ENCODE data around the gene ATP6V0D1. TPM values are rescaled to one million over a fixed set of nuclear protein-coding genes. Genes with fewer than 3 reads are reported as not detected.

Gene ATP6V0D1
- total and polyA plus RNA-seq, 9 donors: 32.5 to 113 (median 63.0) TPM

GRCh38 chr16:67391424-67392300 lies 89.3 kb downstream of the ATP6V0D1 start:
- Histone ChIP-seq H3K27me3 (no peaks in the 10 kb centered on the region), H3K36me3 (no peaks in the 10 kb centered on the region), H3K27ac (no peak overlapping the region), H3K9me3 (no peaks in the 10 kb centered on the region), H3K4me1 (ENCODE audit: insufficient read depth) (peaks cover 10% of the 10 kb centered on the region), H3K4me3 (no peak overlapping the region)
- TF ChIP-seq CTCF (IDR thresholded peaks at IDR 0.05) (no peak), EP300 (IDR thresholded peaks at IDR 0.05) (no peak)
- peak in 3 of 5 donors; percentile 32 to 44 (median 43) for DNase-seq
- 67 to 74% (median 71%) methylated on average over 15 of the region's 15 CpGs for WGBS, 3 donors
- intact Hi-C loops (cut with DNase I): loop anchor here in 2 of 4 donors (10.0 kb wide), 2 partner anchors 107 to 427 kb away; partner anchors contain the start of gene CES3 (in 1 of the 2)

- intact Hi-C loops (cut with DNase I): loop anchor here in 2 of 4 donors (10.0 kb wide), 2 partner anchors 106 to 426 kb away; partner anchors contain the start of gene CES3 (in 1 of the 2)
- no peaks in the 10 kb centered on the region for H3K36me3 ChIP-seq
- 94 to 97% (median 95%) methylated on average over 11 of the region's 11 CpGs for WGBS, 3 donors
- no peaks in the 10 kb centered on the region for H3K27me3 ChIP-seq
- TF ChIP-seq EP300 (IDR thresholded peaks at IDR 0.05) (no peak), CTCF (IDR thresholded peaks at IDR 0.05) (no peak), POLR2A (IDR thresholded peaks at IDR 0.05) (no peak)
- no peaks in the 10 kb centered on the region for H3K9me3 ChIP-seq
- no peak for DNase-seq
- peaks cover 10% of the 10 kb centered on the region for H3K4me1 ChIP-seq (ENCODE audit: insufficient read depth)
- H3K27ac ChIP-seq: no peak overlapping the region
- H3K4me3 ChIP-seq: no peak overlapping the region
Measured at GRCh38 chr16:67390816-67391423, 90.0 kb downstream of the ATP6V0D1 start.

- no peaks in the 10 kb centered on the region for H3K9me3 ChIP-seq
- no peak for DNase-seq
- peaks cover 10% of the 10 kb centered on the region for H3K4me1 ChIP-seq (ENCODE audit: insufficient read depth)
- H3K27me3 ChIP-seq: no peaks in the 10 kb centered on the region
- 88 to 95% (median 89%) methylated on average over 27 of the region's 27 CpGs for WGBS, 3 donors
- no peak overlapping the region for H3K4me3 ChIP-seq
- intact Hi-C loops (cut with DNase I): loop anchor here in 2 of 4 donors (10.0 kb wide), 2 partner anchors 105 to 425 kb away; partner anchors contain the start of gene CES3 (in 1 of the 2)
- no peaks in the 10 kb centered on the region for H3K36me3 ChIP-seq
- no peak overlapping the region for H3K27ac ChIP-seq
- no peak for TF ChIP-seq EP300 (IDR thresholded peaks at IDR 0.05)
- no peak for TF ChIP-seq POLR2A (IDR thresholded peaks at IDR 0.05)
- TF ChIP-seq CTCF (IDR thresholded peaks at IDR 0.05): no peak
Measured at GRCh38 chr16:67389911-67390815, 90.8 kb downstream of the ATP6V0D1 start.

- Histone ChIP-seq H3K27ac (no peak overlapping the region), H3K4me1 (ENCODE audit: insufficient read depth) (peaks cover 8% of the 10 kb centered on the region), H3K4me3 (no peak overlapping the region), H3K9me3 (no peaks in the 10 kb centered on the region), H3K27me3 (no peaks in the 10 kb centered on the region), H3K36me3 (no peaks in the 10 kb centered on the region)
- intact Hi-C loops (cut with DNase I): no loop called here
- 89 to 100% (median 94%) methylated on average over 2 of the region's 2 CpGs for WGBS, 3 donors
- DNase-seq: no peak
- no peak for TF ChIP-seq POLR2A (IDR thresholded peaks at IDR 0.05)
- TF ChIP-seq EP300 (IDR thresholded peaks at IDR 0.05): no peak
- TF ChIP-seq CTCF (IDR thresholded peaks at IDR 0.05): no peak
Measured at GRCh38 chr16:67388591-67388990, 92.4 kb downstream of the ATP6V0D1 start.
